NCI-H1092 treated with DMSO at 0.1 percent for 48 hours (cell line): ENCODE results near the gene AMFR.

ENCODE experiments used
- DNase-seq: peaks from one replicate; lab custom pipeline; 2025; lab: John Stamatoyannopoulos, UW

Gene AMFR

DNA sequence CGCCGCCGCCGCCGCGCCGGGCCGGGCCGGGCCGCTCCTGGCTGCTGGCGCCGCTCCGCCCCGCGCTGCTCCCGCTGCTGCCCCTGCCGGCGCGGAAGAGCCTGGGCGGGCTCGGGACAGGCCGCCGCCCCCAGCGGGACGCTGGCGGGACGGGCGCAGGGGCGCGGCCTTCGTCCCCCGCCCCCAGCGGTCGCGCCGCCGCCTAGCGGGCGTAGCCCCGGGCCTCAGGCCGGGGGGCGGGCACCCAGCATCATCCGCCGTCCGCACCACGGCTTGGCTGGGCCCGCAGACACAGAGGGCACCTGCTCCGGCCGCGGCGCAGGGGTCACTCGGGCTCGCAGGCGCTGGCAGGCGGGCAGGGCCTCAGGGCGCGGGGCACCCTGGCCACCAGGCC, at the start of gene AMFR:
TSS of gene AMFR (minus strand) at position 107 of the 394 bp plus-strand sequence. CDS start 218 bp downstream, outside the sequence.
- DNase-seq: peak; percentile 51

DNA sequence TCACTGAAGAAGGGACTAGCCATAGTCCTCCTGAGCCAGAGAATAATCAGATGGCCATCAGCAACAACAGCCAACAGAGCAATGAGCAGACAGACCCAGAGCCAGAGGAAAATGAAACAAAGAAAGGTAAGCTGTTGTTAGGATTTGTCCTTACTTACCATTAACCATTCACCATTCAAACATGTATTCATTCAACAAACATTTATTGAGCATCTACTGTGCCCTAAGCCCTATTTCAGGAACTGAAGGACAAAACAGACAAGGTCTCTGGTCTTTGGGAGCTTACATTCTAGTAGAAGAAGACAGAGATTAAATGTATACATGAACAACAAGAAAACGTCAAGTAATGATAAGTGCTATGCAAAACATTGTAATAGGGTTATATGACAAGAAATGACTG, 45.3 kb upstream of the AMFR start:
- no peak for DNase-seq

DNA sequence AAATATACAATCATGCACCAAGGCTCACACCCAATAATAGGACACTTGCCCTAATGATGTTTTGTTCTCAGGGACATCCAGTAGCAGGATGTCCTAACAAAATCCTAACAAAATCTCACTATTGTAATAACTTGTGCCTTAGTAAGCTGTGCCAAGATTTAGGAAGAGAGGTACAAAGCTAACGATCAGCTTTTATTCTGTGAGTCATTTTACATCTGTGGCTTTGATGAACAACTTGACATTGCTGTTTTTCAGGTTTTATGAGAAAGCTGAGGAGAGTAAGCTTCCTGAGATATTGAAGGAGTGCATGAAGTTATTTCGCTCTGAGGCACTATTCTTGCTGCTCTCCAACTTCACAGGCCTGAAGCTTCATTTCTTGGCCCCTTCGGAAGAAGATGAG, 44.9 kb upstream of the AMFR start:
- no peak for DNase-seq

DNA sequence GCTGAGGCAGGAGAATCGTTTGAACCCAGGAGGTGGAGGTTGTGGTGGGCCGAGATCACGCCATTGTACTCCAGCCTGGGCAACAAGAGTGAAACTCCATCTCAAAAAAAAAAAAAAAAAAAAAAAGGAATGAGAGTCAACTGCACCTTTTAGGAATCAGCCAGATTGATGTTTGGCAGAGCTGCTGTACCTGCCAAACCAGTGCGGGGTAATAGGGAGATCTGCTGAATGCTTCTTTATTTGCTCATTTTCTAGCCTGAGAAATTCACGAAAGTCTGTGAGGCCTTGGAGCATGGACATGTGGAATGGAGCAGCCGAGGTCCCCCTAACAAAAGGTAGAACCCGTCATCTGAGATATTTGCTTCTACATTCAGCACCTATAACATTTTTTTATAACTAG, 44.4 kb upstream of the AMFR start:
- DNase-seq: no peak

DNA sequence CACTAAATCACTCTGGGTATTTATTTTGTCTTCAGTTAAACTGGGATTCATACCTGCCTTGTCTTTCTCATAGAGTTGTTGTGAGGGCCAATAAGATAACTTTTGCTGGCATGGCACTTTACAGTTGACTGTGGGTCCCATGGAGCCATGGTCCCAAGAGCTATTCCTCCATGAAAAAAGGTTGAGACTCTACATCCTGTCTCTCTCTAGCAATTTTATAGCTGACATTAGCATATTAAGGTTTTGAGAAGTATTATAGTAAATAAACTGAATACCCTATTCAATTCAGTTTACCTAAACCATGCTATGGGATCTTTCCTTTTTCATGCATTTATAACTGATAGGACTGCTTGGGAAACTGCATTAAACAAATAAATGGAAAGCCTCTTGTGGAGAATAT, 43.5 kb upstream of the AMFR start:
- DNase-seq: no peak

DNA sequence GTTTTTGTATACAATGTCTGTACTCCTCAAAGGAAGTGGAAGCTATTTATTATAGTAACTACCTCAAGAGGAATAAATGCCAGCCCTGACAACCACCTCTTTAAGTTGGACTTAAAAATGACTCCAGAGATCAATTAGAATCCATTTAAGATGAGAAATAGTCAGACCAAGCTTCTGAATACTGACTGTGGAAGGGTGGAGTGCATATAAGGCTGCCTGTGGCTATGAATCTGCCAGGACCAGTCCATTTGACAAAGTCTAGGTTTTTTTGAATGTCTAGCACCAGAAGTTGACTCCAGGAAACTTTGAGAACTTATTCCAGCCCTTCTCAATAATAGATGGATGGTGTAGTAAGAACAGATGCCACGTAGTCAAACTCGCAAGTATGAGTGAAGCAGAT, 41.0 kb upstream of the AMFR start:
- no peak for DNase-seq

DNA sequence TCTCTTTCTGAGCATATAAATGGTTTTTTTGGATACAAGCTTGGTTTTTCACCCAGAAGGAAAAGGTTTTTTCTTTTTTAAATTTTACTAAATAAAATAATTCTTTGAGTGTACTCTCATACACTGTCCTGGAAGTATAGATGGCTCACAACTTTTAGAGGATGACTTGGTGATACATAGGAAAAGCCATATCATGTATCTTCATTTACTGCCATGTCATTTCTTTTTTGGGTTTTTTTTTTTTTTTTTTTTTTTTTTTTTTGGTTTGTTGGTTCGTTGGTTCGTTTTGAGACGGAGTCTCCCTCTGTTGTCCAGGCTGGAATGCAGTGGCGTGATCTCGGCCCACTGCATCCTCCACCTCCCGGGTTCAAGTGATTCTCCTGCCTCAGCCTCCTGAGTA, 37.8 kb upstream of the AMFR start:
- no peak for DNase-seq

DNA sequence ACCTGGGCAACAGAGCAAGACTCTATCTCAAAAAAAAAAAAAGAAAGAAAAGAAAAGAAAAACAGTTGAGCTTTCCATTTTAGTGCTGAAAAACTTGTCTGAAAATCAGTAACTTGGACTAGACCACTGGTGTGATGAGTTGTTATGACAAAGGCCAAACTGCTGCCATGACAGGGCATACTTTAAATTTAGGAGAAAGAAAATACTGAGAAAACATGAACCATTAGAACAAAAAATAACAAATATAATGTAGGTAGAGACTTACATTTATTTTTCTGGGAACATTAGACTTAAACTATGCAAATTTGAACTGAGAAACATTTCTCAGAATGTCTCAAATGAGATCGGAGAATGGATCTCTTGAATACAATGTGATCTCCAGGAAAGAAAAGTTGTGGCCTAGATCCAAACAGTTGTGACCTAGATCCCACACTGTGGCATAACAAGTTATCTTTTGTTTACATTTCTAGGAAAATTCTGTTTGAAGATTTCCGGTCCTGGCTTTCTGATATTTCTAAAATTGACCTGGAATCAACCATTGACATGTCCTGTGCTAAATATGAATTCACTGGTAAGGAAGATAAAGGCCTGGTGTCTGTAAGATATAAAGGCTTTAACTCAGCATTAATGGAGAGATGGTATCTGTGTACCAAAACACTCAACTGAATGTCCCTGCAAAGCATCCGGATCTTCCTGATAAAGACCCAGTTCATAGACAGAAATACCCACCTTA, 36.9 kb upstream of the AMFR start:
- DNase-seq: no peak

DNA sequence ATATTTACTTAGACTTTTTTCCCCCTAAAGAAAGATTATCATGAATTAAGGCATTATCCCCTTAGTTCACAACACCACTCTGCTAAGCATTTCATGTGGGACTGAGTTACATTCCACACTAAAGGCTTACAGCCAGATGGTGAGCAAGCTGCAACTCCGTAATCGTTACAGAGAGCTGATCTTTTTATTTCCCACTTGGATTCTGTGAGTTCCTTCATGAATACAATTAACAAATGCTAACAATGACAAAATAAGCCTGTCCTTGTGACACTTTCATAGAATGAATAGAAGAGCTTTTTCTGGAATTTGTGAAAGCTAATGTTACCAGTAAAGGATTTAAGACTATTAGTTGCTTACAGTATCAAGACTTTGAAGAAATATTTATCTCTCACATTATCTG, 34.8 kb upstream of the AMFR start:
- no peak for DNase-seq

DNA sequence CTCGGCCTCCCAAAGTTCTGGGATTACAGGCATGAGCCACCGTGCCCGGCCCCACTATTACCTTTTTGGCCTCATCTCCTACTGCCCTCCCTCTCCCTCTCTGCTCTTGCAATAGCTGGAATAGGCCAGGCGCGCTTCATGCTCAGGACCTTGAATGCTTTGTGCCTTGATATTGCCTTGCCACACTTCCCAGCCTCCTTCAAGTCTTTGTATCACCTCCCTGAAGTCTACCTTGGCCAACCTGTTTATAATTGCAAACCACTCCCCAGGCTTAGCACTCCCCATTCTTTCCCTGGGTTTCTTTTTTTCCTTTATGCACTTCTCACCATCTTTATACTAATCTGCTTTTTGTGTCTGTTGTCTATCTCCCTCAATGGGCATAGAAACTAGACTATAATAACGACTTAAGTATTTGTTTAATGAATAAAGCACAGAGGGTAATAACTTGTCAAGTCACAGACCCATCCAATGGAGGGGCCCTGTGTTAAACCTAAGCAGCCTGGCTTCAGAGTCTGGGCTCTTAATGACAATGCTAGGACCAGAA, 32.7 kb upstream of the AMFR start:
- no peak for DNase-seq

DNA sequence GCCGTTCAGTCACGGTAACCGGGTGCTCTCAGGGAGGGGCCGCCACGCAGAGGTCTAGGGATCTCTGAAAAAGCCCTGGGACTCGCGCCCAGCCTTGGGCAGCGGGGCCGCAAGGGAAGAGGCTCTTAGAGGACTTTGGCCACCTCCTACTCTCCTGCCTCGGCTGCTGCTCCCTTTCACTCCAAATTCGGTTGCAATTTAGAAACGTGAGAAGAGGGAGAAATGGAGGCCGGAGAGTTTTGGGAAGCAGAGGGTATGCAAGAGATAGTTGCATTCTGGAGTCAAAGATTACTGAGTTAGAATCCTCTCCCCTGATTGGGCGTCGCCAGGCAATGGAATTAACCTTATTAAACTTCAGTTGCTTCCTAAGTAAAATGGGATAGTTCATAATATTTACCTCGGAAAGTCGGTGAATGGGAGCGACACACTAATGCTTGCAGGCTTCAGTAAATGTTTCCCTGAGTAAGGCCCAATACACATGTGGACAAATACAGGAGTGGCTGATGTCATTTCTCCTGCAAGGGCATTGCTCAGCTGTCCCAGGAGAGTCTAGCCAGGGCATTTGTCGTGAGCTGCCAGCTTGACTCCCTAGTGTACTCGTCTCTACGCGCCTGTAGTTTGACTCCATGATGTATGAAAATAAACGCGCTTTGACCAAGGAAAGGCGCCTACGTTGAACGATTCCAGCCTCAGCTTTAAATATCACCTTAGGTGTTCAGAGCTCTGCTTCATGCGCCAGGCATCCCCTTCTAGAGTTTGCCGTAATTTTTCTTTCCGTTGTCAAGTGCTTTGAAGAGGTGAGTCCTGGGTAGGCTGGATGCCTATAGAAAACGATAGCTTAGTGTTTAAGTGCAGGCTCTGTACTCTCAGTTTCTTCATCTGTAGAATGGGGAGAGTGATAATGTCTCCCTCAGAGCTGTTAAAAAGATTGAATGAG, 26.7 kb upstream of the AMFR start:
- peak; percentile 32 for DNase-seq

DNA sequence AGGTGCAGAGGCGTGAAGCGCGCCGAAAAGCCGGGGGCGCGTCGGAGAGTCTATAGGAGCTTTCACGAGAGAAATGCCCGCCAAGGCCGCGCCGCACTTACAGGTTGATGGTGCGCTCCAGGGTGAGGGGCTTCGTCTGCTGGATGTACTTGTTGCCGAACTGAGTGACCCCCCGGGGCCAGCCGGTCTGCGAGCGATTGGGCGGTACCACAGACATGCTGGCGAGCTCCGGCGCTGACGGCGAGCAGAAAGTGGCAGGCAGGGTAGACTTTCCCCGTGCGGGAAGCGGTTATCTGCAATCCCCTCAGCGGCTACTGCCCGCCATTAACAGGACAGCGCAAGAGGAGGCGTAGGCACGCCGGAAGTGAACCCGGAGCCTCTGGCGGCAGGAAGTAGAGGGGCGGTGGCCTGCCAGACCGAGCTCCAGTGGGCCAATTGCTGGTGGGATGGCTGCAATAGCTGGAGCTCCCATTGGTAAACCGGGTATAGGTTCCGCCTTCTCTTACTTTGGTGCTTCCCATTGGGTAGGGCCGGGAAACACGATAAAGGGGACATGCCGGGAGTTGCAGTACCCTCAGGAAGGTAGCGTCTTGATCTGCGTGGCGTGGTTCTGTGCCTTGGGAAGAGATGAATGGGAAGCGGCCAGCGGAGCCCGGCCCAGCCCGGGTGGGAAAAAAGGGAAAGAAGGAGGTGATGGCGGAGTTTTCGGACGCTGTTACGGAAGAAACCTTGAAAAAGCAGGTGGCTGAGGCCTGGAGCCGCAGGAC, 25.8 kb upstream of the AMFR start, which contains the start of the genes NUDT21 and OGFOD1:
TSS of gene NUDT21 (minus strand) at position 347 of the 767 bp plus-strand sequence. CDS start at position 217, 130 bp downstream.
TSS of gene OGFOD1 (plus strand) at position 569 of the 767 bp plus-strand sequence. CDS start at position 628, 59 bp downstream.
- DNase-seq: peak; percentile 98

DNA sequence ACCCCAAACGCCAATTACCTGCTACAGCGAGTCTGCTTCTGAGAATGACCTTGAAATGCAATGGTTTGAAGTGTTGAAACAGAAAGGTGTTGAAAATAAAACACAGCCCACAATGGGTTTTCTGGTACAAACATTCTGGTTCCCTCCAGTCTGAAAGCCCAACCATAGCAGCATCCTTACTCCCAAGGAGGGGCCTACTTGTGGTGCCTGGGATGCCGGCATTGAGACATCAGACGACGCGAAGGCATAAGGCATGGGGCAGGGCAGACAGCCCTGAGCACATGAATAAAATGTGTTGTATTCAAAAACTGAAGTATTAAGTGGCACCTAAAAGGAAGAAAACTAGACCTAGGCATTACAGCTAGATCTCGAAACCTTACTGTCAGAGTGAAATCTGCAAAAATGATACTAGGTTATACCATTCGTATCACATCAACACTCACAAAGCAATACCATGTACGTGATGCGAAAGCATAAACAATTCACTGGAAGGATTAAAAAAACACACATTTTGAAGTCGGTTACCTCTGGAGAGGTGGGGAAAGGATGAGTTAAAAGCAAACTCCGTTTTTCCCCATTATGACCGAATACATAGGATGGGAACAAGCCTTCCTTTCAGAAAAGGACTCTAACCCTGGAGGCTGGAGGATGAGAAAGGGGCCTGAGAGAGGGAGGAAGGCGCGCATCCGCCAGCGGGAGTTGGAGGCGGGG, 25.1 kb upstream of the AMFR start:
- DNase-seq: no peak

DNA sequence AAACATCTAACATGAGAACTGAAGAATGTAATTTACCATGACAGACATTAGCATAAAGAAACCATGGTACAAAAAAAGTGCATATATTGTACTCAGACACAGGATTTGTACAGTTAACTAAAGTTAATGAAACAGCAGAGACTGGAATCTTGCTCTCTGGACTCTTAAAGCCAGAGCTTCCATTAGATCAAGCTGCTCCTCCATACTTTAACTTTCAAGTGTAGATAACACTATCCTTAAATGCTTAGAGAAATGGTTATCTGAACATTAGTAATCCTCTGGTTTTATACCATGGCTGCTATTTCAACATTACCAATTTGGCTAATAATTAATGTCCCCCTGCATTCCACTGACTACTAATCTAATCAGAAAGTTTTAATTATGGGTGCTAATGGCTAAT, 22.7 kb upstream of the AMFR start:
- no peak for DNase-seq

DNA sequence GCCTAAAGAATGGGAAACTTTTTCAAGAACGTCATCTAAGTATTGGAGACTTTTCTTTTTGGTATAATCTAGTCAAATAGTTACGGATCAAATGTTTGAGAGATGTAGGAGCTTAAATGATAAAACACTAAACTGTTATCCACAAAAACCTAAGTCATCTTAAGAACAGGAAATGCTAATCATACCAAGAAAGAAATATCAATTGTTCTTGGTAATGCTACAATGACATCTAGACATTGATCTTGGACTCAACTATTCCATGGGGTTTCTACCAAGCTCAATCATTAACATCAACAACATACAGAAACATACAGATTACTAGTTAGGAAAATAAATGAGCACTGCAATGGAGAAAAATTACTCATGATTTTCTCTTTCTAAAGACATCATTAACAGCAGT, 21.9 kb upstream of the AMFR start:
- DNase-seq: no peak

DNA sequence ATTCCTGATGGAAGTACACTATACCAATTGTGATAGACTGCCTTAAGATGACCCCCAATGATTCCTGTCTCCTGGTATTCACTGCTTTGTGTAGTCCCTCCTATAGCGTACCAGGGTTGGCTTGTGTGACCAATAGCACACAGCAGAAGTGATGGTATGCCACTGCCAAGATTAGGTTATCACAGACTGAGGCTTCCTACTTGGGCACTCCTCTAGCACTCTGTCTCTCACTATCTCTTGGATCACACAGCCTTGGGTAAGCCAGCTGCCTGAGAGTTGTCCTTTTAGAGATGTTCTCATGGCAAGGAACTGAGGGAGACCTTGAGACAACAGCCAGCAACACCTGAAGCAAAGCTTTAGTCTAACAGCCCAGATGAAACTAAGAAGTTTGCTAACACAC, 12.7 kb upstream of the AMFR start:
- DNase-seq: no peak

DNA sequence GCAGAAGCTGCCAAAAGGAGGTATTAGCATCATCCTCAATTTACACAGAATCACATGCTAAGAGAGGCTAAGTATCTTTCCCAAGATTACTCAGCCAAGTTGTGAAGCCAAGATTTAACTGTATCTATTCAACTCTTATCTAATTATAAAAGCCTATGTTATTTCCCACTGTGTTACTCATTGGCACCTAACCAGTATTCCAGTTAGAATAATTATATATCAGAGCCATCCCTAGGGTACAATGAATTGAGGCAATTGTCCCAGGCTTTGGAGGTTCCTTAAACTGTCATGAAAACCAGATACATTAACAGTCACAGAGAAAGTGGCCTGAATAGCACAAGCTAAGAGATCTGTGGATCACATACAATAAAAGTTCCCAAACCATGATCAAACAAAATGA, 10.9 kb upstream of the AMFR start:
- no peak for DNase-seq

DNA sequence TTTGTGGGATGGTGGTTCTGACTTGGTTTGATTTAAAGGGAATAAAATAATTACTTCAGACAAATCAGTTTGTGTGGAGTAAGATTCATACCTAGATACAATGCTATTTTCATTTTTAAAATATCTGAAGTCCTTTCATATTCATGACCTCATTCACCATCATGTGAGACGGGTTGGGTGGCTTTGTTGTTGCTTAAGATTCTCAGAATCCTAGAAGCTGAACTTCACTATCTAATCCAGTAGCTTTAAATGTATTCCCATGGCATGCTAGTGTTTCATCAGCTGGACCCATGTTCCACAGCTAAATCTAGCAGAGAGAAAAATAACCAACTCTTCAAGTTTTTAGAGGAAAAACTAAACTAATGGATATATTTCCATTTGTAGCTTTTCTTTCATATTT, 2.7 kb upstream of the AMFR start:
- DNase-seq: no peak

DNA sequence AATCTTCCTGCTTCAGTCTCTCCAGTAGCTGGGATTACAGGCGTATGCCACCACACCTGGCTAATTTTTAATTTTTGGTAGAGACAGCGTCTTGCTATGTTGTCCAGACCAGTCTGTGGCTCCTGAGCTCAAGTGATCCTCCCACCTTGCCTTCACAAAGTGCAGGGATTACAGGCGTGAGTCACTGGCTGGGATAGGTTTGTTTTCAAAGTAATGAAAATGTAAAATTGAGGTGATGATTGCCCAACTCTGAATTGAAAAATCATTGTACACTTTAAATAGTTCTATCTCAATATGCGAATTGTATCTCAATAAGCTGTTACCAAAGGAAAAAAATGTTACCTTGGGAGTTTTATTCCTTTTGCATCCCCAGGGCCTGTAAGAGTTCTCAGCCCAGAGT, 1.2 kb upstream of the AMFR start:
- DNase-seq: no peak

DNA sequence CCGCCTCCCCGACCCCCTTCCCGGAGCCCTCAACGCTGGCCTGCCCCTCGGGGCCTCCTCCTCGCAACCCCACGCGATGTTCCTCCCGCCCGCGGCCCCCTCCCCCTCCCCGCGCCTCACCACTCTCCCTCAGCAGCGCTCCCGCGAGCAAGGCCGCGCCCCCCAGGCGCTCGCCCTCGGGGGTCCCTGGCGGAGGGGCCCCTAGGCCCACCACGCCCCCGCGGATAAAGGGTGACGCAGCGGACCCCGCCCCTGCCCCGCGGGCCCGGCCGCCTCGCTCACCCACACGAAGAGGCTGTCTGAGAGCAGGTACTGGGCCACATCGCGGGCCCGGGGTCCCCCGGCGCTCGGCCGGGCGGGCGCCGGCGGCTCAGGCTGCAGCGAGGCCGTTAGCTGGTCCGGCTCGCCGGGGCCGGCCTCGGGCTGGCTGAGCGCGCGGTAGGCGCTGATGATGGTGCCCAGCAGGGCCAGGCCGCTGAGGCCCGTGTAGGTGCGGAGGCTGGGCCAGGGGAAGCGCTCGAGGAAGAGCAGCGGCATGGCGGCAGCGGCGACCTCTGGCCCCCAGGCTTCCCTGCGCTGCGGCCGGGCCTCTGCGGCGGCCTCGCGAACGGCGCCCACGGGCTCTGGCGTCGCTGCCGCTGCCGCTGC, 430 bp downstream of the AMFR start:
- peak; percentile 27 for DNase-seq

DNA sequence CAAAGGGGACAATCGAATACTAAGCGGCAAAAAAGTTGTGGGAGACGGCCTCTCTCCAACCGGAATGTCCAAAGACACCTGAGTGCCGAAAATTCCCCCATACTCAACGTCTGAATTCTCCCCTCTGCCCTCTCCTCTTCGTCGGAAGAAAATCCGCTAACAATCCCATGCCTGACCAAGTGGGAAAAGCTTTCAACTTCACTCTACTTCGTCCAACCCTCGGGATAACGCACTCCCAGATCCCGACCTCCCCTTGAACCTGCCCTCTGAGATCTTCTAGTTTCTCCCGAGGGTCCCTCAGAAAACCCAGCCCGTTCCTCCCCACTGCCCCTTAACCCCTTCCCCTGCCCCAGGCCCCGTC, 961 bp downstream of the AMFR start:
- no peak for DNase-seq
